ENCODE results near the gene SORL1.
"Not testable (repeated sequence)": the region's sequence is repeated elsewhere in the genome, so short reads cannot be mapped to it uniquely, and the experiment has no call there.

SORL1 gene

GRCh38 chr11:121636081-121636799, 184.1 kb downstream of the SORL1 start:
- Histone ChIP-seq H3K27ac (ENCODE audit: low read depth, low read length) (no peak overlapping the region), H3K36me3 (ENCODE audit: control insufficient read depth, insufficient read depth, low read length) (no peaks in the 10 kb centered on the region), H3K79me1 (ENCODE audit: low read length) (no peaks in the 10 kb centered on the region), H2AK5ac (ENCODE audit: low read length) (no peak overlapping the region), H3K18ac (ENCODE audit: low read length) (peak overlapping the region; percentile 47), H3K4me3 (ENCODE audit: low read length) (no peak overlapping the region), H3K56ac (ENCODE audit: low read length) (no peak overlapping the region), H3K23ac (ENCODE audit: low read length) (no peak overlapping the region), H3K9ac (ENCODE audit: low read length) (no peak overlapping the region), H3K27me3 (ENCODE audit: insufficient read depth, low read length, poor library complexity) (no peaks in the 10 kb centered on the region), H2BK15ac (replicated peaks; ENCODE audit: low read depth) (no peak overlapping the region), H3K4me2 (ENCODE audit: low read length) (no peak overlapping the region), H4K5ac (ENCODE audit: low read length) (no peak overlapping the region), H2BK5ac (ENCODE audit: low read length) (no peak overlapping the region), H2BK120ac (ENCODE audit: low read depth, low read length) (no peak overlapping the region), H3K79me2 (ENCODE audit: control insufficient read depth, insufficient read depth, low read length) (no peaks in the 10 kb centered on the region), H4K8ac (ENCODE audit: low read depth, low read length) (no peak overlapping the region), H3K4me1 (ENCODE audit: control insufficient read depth, low read depth, low read length) (peaks cover 4% of the 10 kb centered on the region), H3K4ac (ENCODE audit: low read depth, low read length) (no peak overlapping the region)
- DNase-seq, result no peak
- WGBS (ENCODE audit: extremely low coverage, insufficient coverage, low lambda C conversion rate), result no CpG with 5 or more reads among the region's 2 CpGs

DNA sequence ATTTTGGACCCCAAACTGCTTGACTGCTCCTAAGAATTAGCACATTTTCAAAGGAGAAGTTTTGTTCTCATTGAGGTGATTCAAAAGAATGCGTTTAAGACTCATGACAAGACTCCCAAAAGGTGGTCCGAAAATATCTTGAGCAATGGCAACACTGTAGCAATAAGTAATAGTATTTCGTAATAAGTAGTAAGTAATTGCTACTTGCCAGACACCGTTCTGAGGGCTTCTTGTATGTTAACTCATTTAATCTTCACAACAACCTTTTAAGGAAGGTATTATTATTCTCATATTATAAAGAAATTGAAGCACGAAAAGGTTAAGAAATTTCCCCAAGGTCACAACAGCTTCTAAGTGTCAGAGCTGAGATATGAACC, 184.7 kb downstream of the SORL1 start:
- no peaks in the 10 kb centered on the region for H3K27me3 ChIP-seq (ENCODE audit: insufficient read depth, low read length, poor library complexity)
- H2BK120ac ChIP-seq (ENCODE audit: low read depth, low read length), result no peak overlapping the region
- no peak overlapping the region for H3K56ac ChIP-seq (ENCODE audit: low read length)
- H3K27ac ChIP-seq (ENCODE audit: low read depth, low read length), result no peak overlapping the region
- no peak overlapping the region for H2AK5ac ChIP-seq (ENCODE audit: low read length)
- no peaks in the 10 kb centered on the region for H3K79me1 ChIP-seq (ENCODE audit: low read length)
- H3K36me3 ChIP-seq (ENCODE audit: control insufficient read depth, insufficient read depth, low read length), result no peaks in the 10 kb centered on the region
- peak overlapping the region; percentile 47 for H2BK5ac ChIP-seq (ENCODE audit: low read length)
- H3K4ac ChIP-seq (ENCODE audit: low read depth, low read length), result no peak overlapping the region
- H4K5ac ChIP-seq (ENCODE audit: low read length), result no peak overlapping the region
- H3K4me2 ChIP-seq (ENCODE audit: low read length), result no peak overlapping the region
- WGBS (ENCODE audit: extremely low coverage, insufficient coverage, low lambda C conversion rate), result no CpG with 5 or more reads among the region's 5 CpGs
- no peak overlapping the region for H3K4me3 ChIP-seq (ENCODE audit: low read length)
- no peak overlapping the region for H2BK15ac ChIP-seq (replicated peaks; ENCODE audit: low read depth)
- no peak overlapping the region for H3K23ac ChIP-seq (ENCODE audit: low read length)
- DNase-seq, result no peak
- no peak overlapping the region for H4K8ac ChIP-seq (ENCODE audit: low read depth, low read length)
- H3K18ac ChIP-seq (ENCODE audit: low read length), result no peak overlapping the region
- H3K9ac ChIP-seq (ENCODE audit: low read length), result no peak overlapping the region
- H3K4me1 ChIP-seq (ENCODE audit: control insufficient read depth, low read depth, low read length), result peaks cover 4% of the 10 kb centered on the region
- no peaks in the 10 kb centered on the region for H3K79me2 ChIP-seq (ENCODE audit: control insufficient read depth, insufficient read depth, low read length)

GRCh38 chr11:121637587-121637986, 185.5 kb downstream of the SORL1 start:
- H3K18ac ChIP-seq (ENCODE audit: low read length); H3K23ac ChIP-seq (ENCODE audit: low read length); H4K8ac ChIP-seq (ENCODE audit: low read depth, low read length); H2BK5ac ChIP-seq (ENCODE audit: low read length); H3K4me1 ChIP-seq (ENCODE audit: control insufficient read depth, low read depth, low read length); H3K79me1 ChIP-seq (ENCODE audit: low read length); H3K4me3 ChIP-seq (ENCODE audit: low read length); H3K79me2 ChIP-seq (ENCODE audit: control insufficient read depth, insufficient read depth, low read length); H3K9ac ChIP-seq (ENCODE audit: low read length); H2BK15ac ChIP-seq (replicated peaks; ENCODE audit: low read depth); H2AK5ac ChIP-seq (ENCODE audit: low read length); DNase-seq; H4K5ac ChIP-seq (ENCODE audit: low read length); H2BK120ac ChIP-seq (ENCODE audit: low read depth, low read length); H3K56ac ChIP-seq (ENCODE audit: low read length); H3K36me3 ChIP-seq (ENCODE audit: control insufficient read depth, insufficient read depth, low read length); H3K27me3 ChIP-seq (ENCODE audit: insufficient read depth, low read length, poor library complexity); H3K4me2 ChIP-seq (ENCODE audit: low read length); H3K27ac ChIP-seq (ENCODE audit: low read depth, low read length); H3K4ac ChIP-seq (ENCODE audit: low read depth, low read length): not testable (repeated sequence)
- WGBS (ENCODE audit: extremely low coverage, insufficient coverage, low lambda C conversion rate), result no CpG with 5 or more reads among the region's 8 CpGs

- peak overlapping the region; percentile 59 for H3K4ac ChIP-seq (ENCODE audit: low read depth, low read length)
- H2AK5ac ChIP-seq (ENCODE audit: low read length), result no peak overlapping the region
- peak overlapping the region; percentile 81 for H3K18ac ChIP-seq (ENCODE audit: low read length)
- no peaks in the 10 kb centered on the region for H3K27me3 ChIP-seq (ENCODE audit: insufficient read depth, low read length, poor library complexity)
- no peak overlapping the region for H2BK15ac ChIP-seq (replicated peaks; ENCODE audit: low read depth)
- H3K4me2 ChIP-seq (ENCODE audit: low read length), result peak overlapping the region; percentile 21
- peak overlapping the region; percentile 75 for H3K27ac ChIP-seq (ENCODE audit: low read depth, low read length)
- no peaks in the 10 kb centered on the region for H3K79me1 ChIP-seq (ENCODE audit: low read length)
- no CpG with 5 or more reads among the region's 9 CpGs for WGBS (ENCODE audit: extremely low coverage, insufficient coverage, low lambda C conversion rate)
- peak overlapping the region; percentile 52 for H3K9ac ChIP-seq (ENCODE audit: low read length)
- no peaks in the 10 kb centered on the region for H3K79me2 ChIP-seq (ENCODE audit: control insufficient read depth, insufficient read depth, low read length)
- peak overlapping the region; percentile 28 for H4K8ac ChIP-seq (ENCODE audit: low read depth, low read length)
- no peak overlapping the region for H4K5ac ChIP-seq (ENCODE audit: low read length)
- H3K4me3 ChIP-seq (ENCODE audit: low read length), result no peak overlapping the region
- H2BK5ac ChIP-seq (ENCODE audit: low read length), result peak overlapping the region; percentile 77
- peaks cover 11% of the 10 kb centered on the region for H3K4me1 ChIP-seq (ENCODE audit: control insufficient read depth, low read depth, low read length)
- no peak overlapping the region for H3K23ac ChIP-seq (ENCODE audit: low read length)
- H2BK120ac ChIP-seq (ENCODE audit: low read depth, low read length), result no peak overlapping the region
- peak; percentile 86 for DNase-seq
- no peaks in the 10 kb centered on the region for H3K36me3 ChIP-seq (ENCODE audit: control insufficient read depth, insufficient read depth, low read length)
- peak overlapping the region; percentile 73 for H3K56ac ChIP-seq (ENCODE audit: low read length)
These were observed 191.5 kb downstream of the SORL1 start for GRCh38 chr11:121643479-121644186.

- Histone ChIP-seq H2BK120ac (ENCODE audit: low read depth, low read length) (no peak overlapping the region), H3K27me3 (ENCODE audit: insufficient read depth, low read length, poor library complexity) (no peaks in the 10 kb centered on the region), H3K23ac (ENCODE audit: low read length) (no peak overlapping the region), H2AK5ac (ENCODE audit: low read length) (no peak overlapping the region), H3K27ac (ENCODE audit: low read depth, low read length) (no peak overlapping the region), H3K4me2 (ENCODE audit: low read length) (peak overlapping the region; percentile 21), H2BK5ac (ENCODE audit: low read length) (peak overlapping the region; percentile 55), H3K56ac (ENCODE audit: low read length) (peak overlapping the region; percentile 12), H3K36me3 (ENCODE audit: control insufficient read depth, insufficient read depth, low read length) (no peaks in the 10 kb centered on the region), H3K79me1 (ENCODE audit: low read length) (no peaks in the 10 kb centered on the region), H2BK15ac (replicated peaks; ENCODE audit: low read depth) (no peak overlapping the region), H4K5ac (ENCODE audit: low read length) (no peak overlapping the region), H3K18ac (ENCODE audit: low read length) (no peak overlapping the region), H4K8ac (ENCODE audit: low read depth, low read length) (no peak overlapping the region), H3K4ac (ENCODE audit: low read depth, low read length) (no peak overlapping the region), H3K9ac (ENCODE audit: low read length) (no peak overlapping the region), H3K4me3 (ENCODE audit: low read length) (no peak overlapping the region), H3K79me2 (ENCODE audit: control insufficient read depth, insufficient read depth, low read length) (no peaks in the 10 kb centered on the region), H3K4me1 (ENCODE audit: control insufficient read depth, low read depth, low read length) (peaks cover 11% of the 10 kb centered on the region)
- no peak for DNase-seq
- WGBS (ENCODE audit: extremely low coverage, insufficient coverage, low lambda C conversion rate), result no CpG with 5 or more reads among the region's 4 CpGs
These were observed 192.0 kb downstream of the SORL1 start for GRCh38 chr11:121644187-121644512.

Measured in mesendoderm (in vitro differentiated cells).